ENCODE measurements around the gene LCMT1. TPM values are rescaled to one million over a fixed set of nuclear protein-coding genes. Genes with fewer than 3 reads are reported as not detected.

The LCMT1 gene
- total RNA-seq, 1 experiment from 2014 or later: 86.3 TPM

GRCh38 chr16:25187491-25187795 lies 75.9 kb downstream of the LCMT1 start:
- H3K9me3 Mint-ChIP-seq: no peaks in the 10 kb centered on the region
- H3K27me3 Mint-ChIP-seq (ENCODE audit: low read depth): no peaks in the 10 kb centered on the region; the same call in 1 of the 2 replicates
- no peaks in the 10 kb centered on the region for H3K36me3 Mint-ChIP-seq
- H3K4me3 Mint-ChIP-seq: no peak overlapping the region
- CTCF ChIA-PET: interaction anchor here (1.3 kb wide), 1 partner anchor 38 kb away, joined by 6 read pairs; no protein-coding TSS in a partner anchor
- ATAC-seq: no peak
- no peak for DNase-seq (ENCODE audit: low spot score)
- H3K4me1 Mint-ChIP-seq: no peaks in the 10 kb centered on the region
- TF ChIP-seq JAZF1 (CRISPR knock-in tag; IDR thresholded peaks at IDR 0.05): no peak
- no peak for TF ChIP-seq ZNF317 (CRISPR knock-in tag; IDR thresholded peaks at IDR 0.05; ENCODE audit: borderline replicate concordance, low read depth)
- no peak for TF ChIP-seq MXD4 (CRISPR knock-in tag; IDR thresholded peaks at IDR 0.05; ENCODE audit: borderline replicate concordance)
- no peak for TF ChIP-seq MYBL2 (CRISPR knock-in tag; IDR thresholded peaks at IDR 0.05)
- POLR2A ChIA-PET: no interaction called here
- H3K27ac Mint-ChIP-seq: no peak overlapping the region

- DNase-seq (ENCODE audit: low spot score) (no peak), ATAC-seq (no peak)
- no peaks in the 10 kb centered on the region for H3K36me3 Mint-ChIP-seq
- ChIA-PET POLR2A (no interaction called here), CTCF (no interaction called here)
- no peak overlapping the region; the same call in 1 of the 2 replicates for H3K27ac Mint-ChIP-seq
- no peaks in the 10 kb centered on the region for H3K27me3 Mint-ChIP-seq (ENCODE audit: low read depth)
- H3K4me3 Mint-ChIP-seq: no peak overlapping the region
- H3K4me1 Mint-ChIP-seq: no peaks in the 10 kb centered on the region
- no peaks in the 10 kb centered on the region for H3K9me3 Mint-ChIP-seq
- TF ChIP-seq ZNF532 (CRISPR knock-in tag; IDR thresholded peaks at IDR 0.05; ENCODE audit: borderline replicate concordance) (no peak), ZSCAN18 (CRISPR knock-in tag; IDR thresholded peaks at IDR 0.05) (no peak), ARID4B (CRISPR knock-in tag; IDR thresholded peaks at IDR 0.05; ENCODE audit: borderline replicate concordance) (no peak), IRF1 (CRISPR knock-in tag; IDR thresholded peaks at IDR 0.05) (no peak), ZMAT4 (CRISPR knock-in tag; IDR thresholded peaks at IDR 0.05) (no peak), USF1 (CRISPR knock-in tag; IDR thresholded peaks at IDR 0.05) (no peak), HMGXB4 (CRISPR knock-in tag; IDR thresholded peaks at IDR 0.05) (no peak), E2F5 (CRISPR knock-in tag; IDR thresholded peaks at IDR 0.05) (no peak), CTCF (IDR thresholded peaks at IDR 0.05) (no peak), NR3C1 (CRISPR knock-in tag; conservative IDR thresholded peaks at IDR 0.05; ENCODE audit: low read depth) (no peak), EMX1 (CRISPR knock-in tag; IDR thresholded peaks at IDR 0.05) (no peak)
Observed at GRCh38 chr16:25189305-25189704, 77.8 kb downstream of the LCMT1 start.
